ENCODE measurements around the gene SEPHS2. TPM values are rescaled to one million over a fixed set of nuclear protein-coding genes. Genes with fewer than 3 reads are reported as not detected.

The SEPHS2 gene
- total RNA-seq, 3 donors from 2014 or later (not counting 1 experiment from before 2014, with no cell fraction given), result 25.5 to 37.6 (median 35.0) TPM

GRCh38 chr16:30473231-30474073 lies 27.8 kb upstream of the SEPHS2 start:
- H3K9me3 ChIP-seq (ENCODE audit: control insufficient read depth, insufficient read depth, low read length), result no peaks in the 10 kb centered on the region
- H3K27me3 ChIP-seq (ENCODE audit: control insufficient read depth, insufficient read depth, low read length), result no peaks in the 10 kb centered on the region
- Mint-ChIP-seq H3K9me3 (peaks cover 0 to 3% of the 10 kb centered on the region in 2 donors), H3K36me3 (no peaks in the 10 kb centered on the region), H3K27ac (peak overlapping the region; percentile 95 to 96), H3K4me3 (peak overlapping the region; percentile 98), H3K27me3 (ENCODE audit: low read depth in 2 of 2) (no peaks in the 10 kb centered on the region), H3K4me1 (peaks cover 61 to 75% of the 10 kb centered on the region in 2 donors)
- peak overlapping the region; percentile 88 for H3K27ac ChIP-seq (ENCODE audit: low read length)
- DNase-seq, result peak; percentile 60 to 72
- intact Hi-C loops (cut with micrococcal nuclease), result loop anchor here (2.0 kb wide), 1 partner anchor 177 kb away; the partner anchor contains the start of gene PRR14
- peak; percentile 35 to 67 (median 56) for ATAC-seq
- peaks cover 86% of the 10 kb centered on the region for H3K4me1 ChIP-seq (ENCODE audit: control insufficient read depth, insufficient read depth, low read length)
- no peak for TF ChIP-seq CTCF (IDR thresholded peaks at IDR 0.05)
- H3K4me3 ChIP-seq (ENCODE audit: low read length), result peak overlapping the region; percentile 53
- peaks cover 31% of the 10 kb centered on the region for H3K36me3 ChIP-seq (ENCODE audit: control insufficient read depth, insufficient read depth, low read length)
- 8% methylated on average over 17 of the region's 19 CpGs for WGBS (ENCODE audit: insufficient coverage)

GRCh38 chr16:30472328-30472942 lies 26.8 kb upstream of the SEPHS2 start, which contains the start of gene ITGAL:
Gene ITGAL (plus strand): TSS chr16:30472742. CDS start chr16:30472838, 96 bp downstream.
- ATAC-seq (peak; percentile 75 to 90 (median 86)), DNase-seq (peak; percentile 77 to 93)
- peak within 1 kb of the TSS; percentile 88 for H3K27ac ChIP-seq (ENCODE audit: low read length)
- H3K4me3 ChIP-seq (ENCODE audit: low read length), result peak within 1 kb of the TSS; percentile 53
- TF ChIP-seq CTCF (IDR thresholded peaks at IDR 0.05), result no peak
- no peaks in the 10 kb centered on the region for H3K27me3 ChIP-seq (ENCODE audit: control insufficient read depth, insufficient read depth, low read length)
- peak within 1 kb of the TSS; percentile 95 to 96 for H3K27ac Mint-ChIP-seq
- peaks cover 79% of the 10 kb centered on the region for H3K4me1 ChIP-seq (ENCODE audit: control insufficient read depth, insufficient read depth, low read length)
- intact Hi-C loops (cut with micrococcal nuclease), result loop anchor here (1.0 to 2.0 kb wide), 4 partner anchors 13 to 178 kb away; partner anchors contain the start of genes DCTPP1 and PRR14
- H3K36me3 ChIP-seq (ENCODE audit: control insufficient read depth, insufficient read depth, low read length), result peaks cover 28% of the 10 kb centered on the region
- H3K4me1 Mint-ChIP-seq, result peaks cover 54 to 64% of the 10 kb centered on the region in 2 donors
- no peaks in the 10 kb centered on the region for H3K36me3 Mint-ChIP-seq
- H3K9me3 ChIP-seq (ENCODE audit: control insufficient read depth, insufficient read depth, low read length), result no peaks in the 10 kb centered on the region
- H3K27me3 Mint-ChIP-seq (ENCODE audit: low read depth in 2 of 2), result no peaks in the 10 kb centered on the region
- WGBS (ENCODE audit: insufficient coverage), result 4% methylated on average over 8 of the region's 8 CpGs
- peaks cover 0 to 3% of the 10 kb centered on the region in 2 donors for H3K9me3 Mint-ChIP-seq
- H3K4me3 Mint-ChIP-seq, result peak within 1 kb of the TSS; percentile 98

- no peak overlapping the region for H3K4me3 Mint-ChIP-seq
- H3K4me1 Mint-ChIP-seq, result peaks cover 42 to 50% of the 10 kb centered on the region in 2 donors
- peaks cover 15% of the 10 kb centered on the region for H3K36me3 ChIP-seq (ENCODE audit: control insufficient read depth, insufficient read depth, low read length)
- no peaks in the 10 kb centered on the region for H3K27me3 Mint-ChIP-seq (ENCODE audit: low read depth in 2 of 2)
- no peak for ATAC-seq
- DNase-seq, result no peak
- peaks cover 0 to 3% of the 10 kb centered on the region in 2 donors for H3K9me3 Mint-ChIP-seq
- no peaks in the 10 kb centered on the region for H3K27me3 ChIP-seq (ENCODE audit: control insufficient read depth, insufficient read depth, low read length)
- peak overlapping the region; percentile 95 to 96 for H3K27ac Mint-ChIP-seq
- H3K4me3 ChIP-seq (ENCODE audit: low read length), result no peak overlapping the region
- no peak for TF ChIP-seq CTCF (IDR thresholded peaks at IDR 0.05)
- no peaks in the 10 kb centered on the region for H3K9me3 ChIP-seq (ENCODE audit: control insufficient read depth, insufficient read depth, low read length)
- no peaks in the 10 kb centered on the region for H3K36me3 Mint-ChIP-seq
- 43% methylated on average over 8 of the region's 8 CpGs for WGBS (ENCODE audit: insufficient coverage)
- peak overlapping the region; percentile 75 for H3K27ac ChIP-seq (ENCODE audit: low read length)
- intact Hi-C loops (cut with micrococcal nuclease), result no loop called here
- peaks cover 64% of the 10 kb centered on the region for H3K4me1 ChIP-seq (ENCODE audit: control insufficient read depth, insufficient read depth, low read length)
These were observed 24.9 kb upstream of the SEPHS2 start for GRCh38 chr16:30470632-30470995.
